Measurements from ENCODE around the gene MAT1A.

DNA sequence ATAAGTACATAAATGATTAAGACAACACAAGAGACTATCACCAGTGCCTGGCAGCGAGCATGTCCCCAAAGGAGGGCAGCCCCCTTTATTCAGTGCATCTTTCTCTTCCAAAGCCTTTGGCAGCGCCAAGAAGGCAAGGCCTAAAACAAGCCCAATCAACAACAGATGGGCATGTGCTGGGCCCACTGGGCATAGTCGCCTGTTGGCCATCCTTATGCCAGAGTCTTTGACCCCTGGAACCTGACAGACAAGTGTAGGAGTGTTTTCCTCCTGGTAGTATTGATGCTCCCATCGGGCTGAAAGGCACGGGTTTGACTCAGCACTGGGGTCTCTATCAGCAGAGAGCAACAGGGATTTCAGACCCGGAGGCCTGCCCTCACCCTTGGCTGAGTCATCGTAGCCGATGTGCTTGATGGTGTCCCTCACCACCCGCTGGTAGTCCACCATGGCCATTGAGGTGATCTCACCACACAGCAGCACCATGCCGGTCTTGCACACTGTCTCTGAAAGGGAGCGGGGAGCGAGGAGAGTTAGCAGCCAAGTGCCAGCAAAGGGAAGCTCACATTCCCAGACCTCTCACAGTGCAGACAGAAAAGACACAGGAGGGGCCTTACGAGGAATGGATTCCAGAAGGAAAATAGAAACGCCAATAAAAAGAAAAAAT is 5.8 kb downstream of the MAT1A start:
- TF ChIP-seq, protein P1, sequence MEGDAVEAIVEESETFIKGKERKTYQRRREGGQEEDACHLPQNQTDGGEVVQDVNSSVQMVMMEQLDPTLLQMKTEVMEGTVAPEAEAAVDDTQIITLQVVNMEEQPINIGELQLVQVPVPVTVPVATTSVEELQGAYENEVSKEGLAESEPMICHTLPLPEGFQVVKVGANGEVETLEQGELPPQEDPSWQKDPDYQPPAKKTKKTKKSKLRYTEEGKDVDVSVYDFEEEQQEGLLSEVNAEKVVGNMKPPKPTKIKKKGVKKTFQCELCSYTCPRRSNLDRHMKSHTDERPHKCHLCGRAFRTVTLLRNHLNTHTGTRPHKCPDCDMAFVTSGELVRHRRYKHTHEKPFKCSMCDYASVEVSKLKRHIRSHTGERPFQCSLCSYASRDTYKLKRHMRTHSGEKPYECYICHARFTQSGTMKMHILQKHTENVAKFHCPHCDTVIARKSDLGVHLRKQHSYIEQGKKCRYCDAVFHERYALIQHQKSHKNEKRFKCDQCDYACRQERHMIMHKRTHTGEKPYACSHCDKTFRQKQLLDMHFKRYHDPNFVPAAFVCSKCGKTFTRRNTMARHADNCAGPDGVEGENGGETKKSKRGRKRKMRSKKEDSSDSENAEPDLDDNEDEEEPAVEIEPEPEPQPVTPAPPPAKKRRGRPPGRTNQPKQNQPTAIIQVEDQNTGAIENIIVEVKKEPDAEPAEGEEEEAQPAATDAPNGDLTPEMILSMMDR (IDR thresholded peaks at IDR 0.05), result no peak
- TF ChIP-seq TCF7 (CRISPR knock-in tag; IDR thresholded peaks at IDR 0.05; ENCODE audit: low read depth) (no peak), FOXJ3 (CRISPR knock-in tag; IDR thresholded peaks at IDR 0.05; ENCODE audit: borderline replicate concordance) (no peak), FOXP1 (CRISPR knock-in tag; IDR thresholded peaks at IDR 0.05; ENCODE audit: borderline replicate concordance) (no peak), CBFB (CRISPR knock-in tag; IDR thresholded peaks at IDR 0.05; ENCODE audit: low read depth) (no peak)
- TF ChIP-seq, protein P2, sequence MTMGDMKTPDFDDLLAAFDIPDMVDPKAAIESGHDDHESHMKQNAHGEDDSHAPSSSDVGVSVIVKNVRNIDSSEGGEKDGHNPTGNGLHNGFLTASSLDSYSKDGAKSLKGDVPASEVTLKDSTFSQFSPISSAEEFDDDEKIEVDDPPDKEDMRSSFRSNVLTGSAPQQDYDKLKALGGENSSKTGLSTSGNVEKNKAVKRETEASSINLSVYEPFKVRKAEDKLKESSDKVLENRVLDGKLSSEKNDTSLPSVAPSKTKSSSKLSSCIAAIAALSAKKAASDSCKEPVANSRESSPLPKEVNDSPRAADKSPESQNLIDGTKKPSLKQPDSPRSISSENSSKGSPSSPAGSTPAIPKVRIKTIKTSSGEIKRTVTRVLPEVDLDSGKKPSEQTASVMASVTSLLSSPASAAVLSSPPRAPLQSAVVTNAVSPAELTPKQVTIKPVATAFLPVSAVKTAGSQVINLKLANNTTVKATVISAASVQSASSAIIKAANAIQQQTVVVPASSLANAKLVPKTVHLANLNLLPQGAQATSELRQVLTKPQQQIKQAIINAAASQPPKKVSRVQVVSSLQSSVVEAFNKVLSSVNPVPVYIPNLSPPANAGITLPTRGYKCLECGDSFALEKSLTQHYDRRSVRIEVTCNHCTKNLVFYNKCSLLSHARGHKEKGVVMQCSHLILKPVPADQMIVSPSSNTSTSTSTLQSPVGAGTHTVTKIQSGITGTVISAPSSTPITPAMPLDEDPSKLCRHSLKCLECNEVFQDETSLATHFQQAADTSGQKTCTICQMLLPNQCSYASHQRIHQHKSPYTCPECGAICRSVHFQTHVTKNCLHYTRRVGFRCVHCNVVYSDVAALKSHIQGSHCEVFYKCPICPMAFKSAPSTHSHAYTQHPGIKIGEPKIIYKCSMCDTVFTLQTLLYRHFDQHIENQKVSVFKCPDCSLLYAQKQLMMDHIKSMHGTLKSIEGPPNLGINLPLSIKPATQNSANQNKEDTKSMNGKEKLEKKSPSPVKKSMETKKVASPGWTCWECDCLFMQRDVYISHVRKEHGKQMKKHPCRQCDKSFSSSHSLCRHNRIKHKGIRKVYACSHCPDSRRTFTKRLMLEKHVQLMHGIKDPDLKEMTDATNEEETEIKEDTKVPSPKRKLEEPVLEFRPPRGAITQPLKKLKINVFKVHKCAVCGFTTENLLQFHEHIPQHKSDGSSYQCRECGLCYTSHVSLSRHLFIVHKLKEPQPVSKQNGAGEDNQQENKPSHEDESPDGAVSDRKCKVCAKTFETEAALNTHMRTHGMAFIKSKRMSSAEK (CRISPR knock-in tag; IDR thresholded peaks at IDR 0.05; ENCODE audit: borderline replicate concordance), result no peak
- TF ChIP-seq, protein P3, sequence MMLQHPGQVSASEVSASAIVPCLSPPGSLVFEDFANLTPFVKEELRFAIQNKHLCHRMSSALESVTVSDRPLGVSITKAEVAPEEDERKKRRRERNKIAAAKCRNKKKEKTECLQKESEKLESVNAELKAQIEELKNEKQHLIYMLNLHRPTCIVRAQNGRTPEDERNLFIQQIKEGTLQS (CRISPR knock-in tag; conservative IDR thresholded peaks at IDR 0.05), result no peak
- TF ChIP-seq, protein P4, sequence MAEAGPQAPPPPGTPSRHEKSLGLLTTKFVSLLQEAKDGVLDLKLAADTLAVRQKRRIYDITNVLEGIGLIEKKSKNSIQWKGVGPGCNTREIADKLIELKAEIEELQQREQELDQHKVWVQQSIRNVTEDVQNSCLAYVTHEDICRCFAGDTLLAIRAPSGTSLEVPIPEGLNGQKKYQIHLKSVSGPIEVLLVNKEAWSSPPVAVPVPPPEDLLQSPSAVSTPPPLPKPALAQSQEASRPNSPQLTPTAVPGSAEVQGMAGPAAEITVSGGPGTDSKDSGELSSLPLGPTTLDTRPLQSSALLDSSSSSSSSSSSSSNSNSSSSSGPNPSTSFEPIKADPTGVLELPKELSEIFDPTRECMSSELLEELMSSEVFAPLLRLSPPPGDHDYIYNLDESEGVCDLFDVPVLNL (CRISPR knock-in tag; IDR thresholded peaks at IDR 0.05; ENCODE audit: borderline replicate concordance, low read depth), result no peak

Measured in WTC11 (cell line).